HUDEP-2 (cell line): ENCODE results near the gene ANKFY1.
"Not testable (repeated sequence)": the region's sequence is repeated elsewhere in the genome, so short reads cannot be mapped to it uniquely, and the experiment has no call there.

Experiments used
- DNase-seq, 76 experiments: peaks; one replicate each; lab custom pipeline; 2025; ENCODE audit not compliant: unreplicated experiment in 76 of 76; lab: John Stamatoyannopoulos, UW

ANKFY1 gene

DNA sequence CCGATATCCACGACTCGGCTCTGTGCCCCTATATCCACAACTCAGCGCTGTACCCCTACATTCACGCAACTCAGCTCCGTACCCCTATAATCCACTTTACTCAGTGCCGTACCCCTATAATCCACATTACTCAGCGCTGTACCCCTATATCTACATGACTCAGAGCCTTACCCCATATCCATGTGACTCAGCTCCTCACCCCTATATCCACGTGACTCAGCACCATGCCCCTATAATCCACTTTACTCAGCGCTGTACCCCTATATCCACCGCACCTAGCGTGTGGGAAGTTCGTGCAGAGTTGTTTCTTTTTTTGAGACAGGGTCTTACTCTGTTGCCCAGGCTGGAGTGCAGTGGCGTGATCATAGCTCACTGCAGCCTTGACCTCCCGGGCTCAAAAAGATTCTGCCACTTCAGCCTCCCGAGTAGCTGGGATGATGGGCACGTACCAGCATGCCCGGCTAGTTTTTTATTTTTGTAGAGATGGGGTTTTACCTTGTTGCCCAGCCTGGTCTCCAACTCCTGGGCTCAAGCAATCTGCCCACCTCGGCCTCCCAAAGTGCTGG, 103.4 kb downstream of the ANKFY1 start:
- DNase-seq: no peak

DNA sequence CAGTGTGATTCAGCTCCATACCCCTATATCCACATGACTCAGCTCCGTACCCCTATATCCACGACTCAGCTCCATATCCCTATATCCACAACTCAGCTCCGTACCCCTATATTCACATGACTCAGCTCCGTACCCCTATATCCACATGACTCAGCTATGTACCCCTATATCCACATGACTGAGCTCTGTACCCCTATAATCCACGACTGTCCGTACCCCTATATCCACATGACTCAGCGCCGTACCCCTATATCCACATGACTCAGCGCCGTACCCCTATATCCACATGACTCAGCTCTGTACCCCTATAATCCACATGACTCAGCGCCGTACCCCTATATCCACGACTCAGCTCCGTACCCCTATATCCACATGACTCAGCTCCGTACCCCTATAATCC, 104.0 kb downstream of the ANKFY1 start:
- DNase-seq: no peak

DNA sequence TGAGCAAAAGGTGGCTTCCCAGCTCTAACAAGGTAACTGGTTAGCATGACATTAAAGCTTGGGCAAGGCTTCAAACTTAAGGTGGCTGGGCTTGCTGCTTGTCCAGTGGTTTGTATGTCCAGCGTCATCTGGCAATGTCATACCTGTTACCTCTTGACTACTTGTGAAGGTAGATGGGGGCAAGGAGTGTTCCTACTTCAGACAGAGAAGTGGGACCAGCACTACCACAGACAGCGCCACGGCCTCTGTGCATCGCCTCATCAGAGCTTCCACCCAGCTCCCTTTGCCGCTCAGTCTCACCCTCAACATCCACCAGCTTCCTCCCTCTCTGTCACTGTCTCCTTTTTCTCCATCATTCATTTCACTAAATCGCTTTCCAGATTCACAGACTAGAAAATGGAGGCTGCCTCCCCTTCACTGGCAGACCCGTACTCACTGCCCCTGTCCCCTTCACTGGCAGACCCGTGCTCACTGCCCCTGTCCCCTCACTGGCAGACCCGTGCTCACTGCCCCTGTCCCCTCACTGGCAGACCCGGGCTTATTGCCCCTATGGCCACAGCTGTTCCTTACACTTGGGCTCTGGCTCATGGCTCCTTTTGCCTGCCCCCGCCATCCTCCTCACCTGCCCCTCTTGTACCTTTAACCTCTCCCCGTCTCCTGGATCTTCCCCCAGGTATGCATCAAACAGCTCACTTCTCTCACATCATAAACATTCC, 106.0 kb downstream of the ANKFY1 start:
- no peak for DNase-seq

DNA sequence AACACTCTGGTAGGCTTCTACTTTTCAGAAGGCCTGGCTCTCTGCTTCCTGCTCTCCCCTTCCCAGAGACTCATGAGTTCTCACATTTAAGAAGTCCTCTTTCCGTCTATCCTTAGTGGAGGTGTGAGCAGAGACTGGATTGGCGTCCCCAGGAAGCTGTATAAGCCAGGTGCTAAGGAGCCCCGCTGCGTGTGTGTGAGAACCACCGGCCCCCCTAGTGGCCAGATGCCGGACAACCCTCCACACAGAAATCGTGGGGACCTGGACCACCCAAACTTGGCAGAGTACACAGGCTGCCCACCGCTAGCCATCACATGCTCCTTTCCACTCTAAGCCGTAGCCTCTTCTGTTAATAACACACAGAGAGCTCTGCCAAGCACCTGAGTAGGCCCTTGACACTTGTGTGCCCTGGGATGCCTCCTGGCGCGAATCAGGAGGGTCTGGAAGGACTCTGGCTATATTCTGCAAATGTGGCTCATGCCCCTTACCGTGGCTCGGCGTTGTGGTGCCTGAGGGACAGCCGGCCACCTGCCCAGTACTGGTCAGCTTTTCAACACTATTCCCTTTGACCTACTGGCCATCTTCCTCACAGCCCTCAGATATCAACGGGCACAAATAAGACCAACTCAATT, 106.9 kb downstream of the ANKFY1 start:
- no peak for DNase-seq

DNA sequence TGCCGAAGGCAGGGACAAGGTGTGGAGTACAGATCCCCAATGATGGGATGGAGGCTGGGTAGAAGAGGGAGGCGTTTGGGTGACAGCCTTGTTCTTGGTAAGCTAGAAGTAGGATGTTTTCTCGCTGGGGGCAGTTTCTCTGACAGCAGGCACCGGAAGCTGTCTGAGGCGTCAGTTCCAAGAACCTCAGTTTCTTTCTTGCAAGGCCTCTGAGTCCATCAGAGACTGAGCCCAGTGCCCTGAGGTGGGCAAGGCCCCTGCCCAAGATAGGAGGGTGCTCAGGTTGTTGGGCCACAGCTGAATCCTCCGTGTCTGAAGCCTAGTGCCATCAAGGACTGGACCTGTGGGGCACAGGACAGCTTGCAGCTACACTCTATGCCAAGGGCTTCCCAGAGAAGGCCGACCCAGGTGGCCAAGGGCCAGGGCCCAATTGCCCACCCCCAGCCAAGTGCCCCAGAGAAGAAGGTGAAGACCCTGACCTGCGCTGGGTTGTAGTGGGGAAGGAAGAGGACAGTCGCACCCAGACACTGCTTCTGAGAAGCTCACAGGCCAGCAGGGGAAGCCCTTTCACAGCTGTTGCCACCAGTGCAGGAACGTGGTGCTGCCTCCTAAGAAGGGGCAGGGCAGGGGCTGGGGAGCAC, 107.7 kb downstream of the ANKFY1 start:
- no peak for DNase-seq

DNA sequence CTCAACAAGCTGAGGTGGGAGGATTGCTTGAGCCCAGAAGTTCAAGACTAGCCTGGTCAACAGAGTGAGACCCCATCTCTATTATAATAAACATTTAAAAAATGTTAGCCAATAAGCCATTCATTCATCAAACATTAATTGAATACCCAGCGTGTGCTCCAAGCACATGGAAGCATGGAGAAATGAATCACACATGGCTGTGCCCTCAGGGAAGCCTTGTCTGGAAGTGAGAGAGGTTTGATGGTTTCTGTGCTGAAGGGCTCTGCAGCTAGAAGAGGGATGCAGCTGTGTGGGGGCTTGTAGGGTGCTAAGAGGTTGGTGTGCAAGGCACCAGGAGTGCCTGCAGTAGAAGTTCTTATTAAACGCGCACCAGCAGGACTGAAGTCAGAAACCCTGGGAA, 109.6 kb downstream of the ANKFY1 start:
- DNase-seq: no peak

DNA sequence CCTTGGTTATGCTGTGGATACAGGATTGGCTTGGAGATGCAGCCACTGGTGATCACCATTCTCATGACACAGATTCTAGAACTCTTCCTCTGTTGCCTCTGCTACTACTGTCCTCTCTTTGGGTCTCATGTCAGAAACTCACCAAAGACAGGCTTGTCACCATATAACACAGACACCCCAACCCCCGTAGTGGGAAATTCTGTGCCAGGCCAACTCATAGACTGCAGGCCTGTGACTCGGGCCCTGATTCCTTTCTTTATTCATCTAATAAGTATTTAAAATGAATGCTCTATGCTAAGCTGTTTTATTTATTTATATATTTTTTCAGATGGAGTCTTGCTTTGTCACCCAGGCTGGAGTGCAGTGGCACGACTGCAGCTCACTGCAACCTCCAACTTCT, 111.3 kb downstream of the ANKFY1 start:
- DNase-seq: no peak

DNA sequence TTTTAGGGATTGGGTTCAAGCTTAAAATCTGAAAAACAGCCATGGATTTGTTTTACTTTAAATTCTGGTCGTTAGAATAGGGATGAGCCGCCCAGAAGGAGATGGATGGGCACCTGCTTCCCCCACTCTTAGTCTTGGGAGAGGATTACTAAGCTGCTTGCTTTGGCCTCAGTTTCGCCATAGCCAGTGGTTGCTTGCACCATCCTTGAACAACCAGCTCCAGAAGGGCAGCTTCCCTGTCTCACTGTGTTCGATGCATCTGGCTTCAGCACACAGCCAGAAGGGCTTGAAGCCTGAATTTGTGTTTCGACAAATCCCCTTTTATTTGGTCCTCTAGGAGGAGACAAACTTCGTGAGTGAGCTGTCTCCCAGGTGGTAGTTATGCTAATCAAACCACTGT, 113.7 kb downstream of the ANKFY1 start:
- no peak for DNase-seq

DNA sequence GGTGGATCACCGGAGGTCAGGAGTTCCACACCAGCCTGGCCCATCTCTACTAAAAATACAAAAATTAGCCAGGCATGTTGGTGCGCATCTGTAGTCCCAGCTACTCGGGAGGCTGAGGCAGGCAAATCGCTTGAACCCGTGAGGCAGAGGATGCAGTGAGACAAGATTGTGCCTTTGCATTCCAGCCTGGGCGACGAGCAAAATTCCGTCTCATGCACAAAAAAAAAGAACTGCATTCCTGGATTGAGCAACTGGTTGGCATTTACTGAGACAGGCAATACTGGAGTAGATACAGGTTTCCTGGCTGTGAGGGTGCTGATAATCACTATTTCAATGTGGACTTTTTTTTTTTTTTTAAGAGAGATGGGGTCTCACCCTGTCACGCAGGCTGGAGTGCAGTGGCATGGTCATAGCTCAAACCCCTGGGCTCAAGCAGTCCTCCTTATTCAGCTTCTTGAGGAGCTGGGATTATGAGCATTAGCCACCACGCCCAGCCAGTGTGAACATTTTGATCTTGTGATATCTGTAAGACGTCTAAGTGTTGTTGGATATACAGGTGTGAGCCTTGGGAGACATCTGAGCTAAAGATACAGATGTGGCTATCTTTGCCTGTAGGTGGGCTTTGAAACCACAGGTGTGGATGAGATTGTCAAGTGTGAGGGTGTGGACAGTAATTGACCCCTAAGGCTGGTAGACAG, 115.0 kb downstream of the ANKFY1 start:
- DNase-seq: no peak

DNA sequence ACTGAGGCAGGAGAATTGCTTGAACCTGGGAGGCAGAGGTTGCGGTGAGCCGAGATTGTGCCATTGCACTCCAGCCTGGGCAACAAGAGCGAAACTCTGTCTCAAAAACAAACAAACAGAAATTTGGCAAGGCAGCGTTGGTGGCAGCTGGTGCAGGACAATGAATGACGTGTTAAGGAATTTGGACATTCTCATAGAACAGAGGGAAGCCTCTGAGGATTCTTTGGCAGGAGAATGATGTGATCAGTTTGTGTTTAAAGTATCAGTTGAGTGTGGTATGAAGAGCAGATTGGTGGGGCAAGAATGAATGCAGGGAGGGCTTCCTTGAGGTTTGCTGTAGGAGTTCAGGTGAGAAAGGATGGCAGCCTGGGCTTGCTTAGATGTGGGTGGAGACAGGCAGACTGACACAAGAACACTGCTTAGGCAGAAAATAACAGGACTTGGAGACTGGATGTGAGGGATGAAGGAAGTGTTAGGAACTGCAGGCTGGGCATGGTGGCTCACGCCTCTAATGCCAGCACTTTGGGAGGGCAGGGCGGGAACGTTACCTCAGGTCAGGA, 115.9 kb downstream of the ANKFY1 start:
- DNase-seq: no peak

DNA sequence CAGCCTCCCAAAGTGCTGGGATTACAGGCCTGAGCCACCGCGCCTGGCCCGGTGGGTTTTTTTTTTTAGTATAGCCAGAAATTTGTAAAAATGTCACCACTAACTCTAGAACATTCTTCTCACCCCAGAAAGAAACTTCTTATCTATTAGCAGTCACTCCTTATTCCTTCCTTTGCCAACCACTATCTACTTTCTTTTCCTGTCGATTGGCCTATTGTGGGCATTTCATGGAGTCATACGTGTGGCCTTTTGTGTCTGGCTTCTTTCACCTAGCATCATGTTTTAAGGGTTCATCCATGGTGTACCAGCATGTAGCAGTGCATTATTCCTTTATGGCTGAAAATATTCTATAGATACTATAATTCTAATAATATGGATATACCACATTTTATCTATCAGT, 117.1 kb downstream of the ANKFY1 start:
- DNase-seq: no peak

DNA sequence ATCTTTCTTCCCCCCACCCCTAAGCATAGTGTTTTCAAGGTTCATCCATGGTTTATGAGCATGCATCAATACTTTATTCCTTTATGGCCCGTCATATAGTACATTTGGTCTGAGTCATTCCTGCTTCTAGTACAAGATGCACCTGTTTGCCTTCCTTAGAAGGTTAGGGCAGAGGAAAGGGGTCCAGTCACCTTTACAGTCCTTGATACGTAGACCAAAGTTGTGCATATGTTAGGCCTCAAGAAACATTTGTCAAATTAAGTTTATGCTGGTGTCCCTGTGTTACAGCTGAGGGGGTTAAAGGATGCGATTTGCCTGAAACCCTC, 119.4 kb downstream of the ANKFY1 start:
- DNase-seq: no peak

DNA sequence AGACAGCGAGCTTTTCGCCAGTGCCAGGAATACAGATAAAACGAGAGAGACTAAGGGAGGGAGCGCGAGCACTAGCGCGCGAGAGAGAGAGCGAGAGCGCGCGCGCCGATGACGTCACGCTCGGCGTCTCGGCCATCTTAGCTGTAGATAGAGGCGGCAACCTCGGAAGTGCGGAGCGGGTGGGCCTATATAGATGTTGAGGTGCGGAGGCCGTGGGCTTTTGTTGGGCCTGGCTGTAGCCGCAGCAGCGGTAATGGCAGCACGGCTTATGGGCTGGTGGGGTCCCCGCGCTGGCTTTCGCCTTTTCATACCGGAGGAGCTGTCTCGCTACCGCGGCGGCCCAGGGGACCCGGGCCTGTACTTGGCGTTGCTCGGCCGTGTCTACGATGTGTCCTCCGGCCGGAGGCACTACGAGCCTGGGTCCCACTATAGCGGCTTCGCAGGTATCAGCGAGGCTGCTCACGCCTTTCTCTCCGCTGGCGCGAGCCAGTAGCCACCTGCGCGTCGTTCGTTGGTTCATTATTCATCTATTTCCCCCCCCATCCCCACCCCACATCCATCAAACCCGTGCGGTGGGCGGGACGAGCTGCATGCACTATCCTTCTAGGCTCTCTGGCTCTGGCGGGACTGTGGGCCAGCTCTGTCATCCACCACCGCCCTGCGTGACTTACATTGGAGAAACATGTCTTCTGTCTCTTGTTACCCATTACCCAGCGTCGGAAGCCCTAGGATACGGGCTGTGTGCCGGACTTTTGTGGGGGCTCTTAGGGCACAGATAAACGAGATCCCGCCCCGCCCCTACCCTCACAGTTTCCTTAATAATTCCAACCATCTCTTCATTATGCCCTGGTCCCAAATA, 120.0 kb downstream of the ANKFY1 start:
- DNase-seq: peak in 74 of 76 experiments; percentile 38 to 86 (median 74)

DNA sequence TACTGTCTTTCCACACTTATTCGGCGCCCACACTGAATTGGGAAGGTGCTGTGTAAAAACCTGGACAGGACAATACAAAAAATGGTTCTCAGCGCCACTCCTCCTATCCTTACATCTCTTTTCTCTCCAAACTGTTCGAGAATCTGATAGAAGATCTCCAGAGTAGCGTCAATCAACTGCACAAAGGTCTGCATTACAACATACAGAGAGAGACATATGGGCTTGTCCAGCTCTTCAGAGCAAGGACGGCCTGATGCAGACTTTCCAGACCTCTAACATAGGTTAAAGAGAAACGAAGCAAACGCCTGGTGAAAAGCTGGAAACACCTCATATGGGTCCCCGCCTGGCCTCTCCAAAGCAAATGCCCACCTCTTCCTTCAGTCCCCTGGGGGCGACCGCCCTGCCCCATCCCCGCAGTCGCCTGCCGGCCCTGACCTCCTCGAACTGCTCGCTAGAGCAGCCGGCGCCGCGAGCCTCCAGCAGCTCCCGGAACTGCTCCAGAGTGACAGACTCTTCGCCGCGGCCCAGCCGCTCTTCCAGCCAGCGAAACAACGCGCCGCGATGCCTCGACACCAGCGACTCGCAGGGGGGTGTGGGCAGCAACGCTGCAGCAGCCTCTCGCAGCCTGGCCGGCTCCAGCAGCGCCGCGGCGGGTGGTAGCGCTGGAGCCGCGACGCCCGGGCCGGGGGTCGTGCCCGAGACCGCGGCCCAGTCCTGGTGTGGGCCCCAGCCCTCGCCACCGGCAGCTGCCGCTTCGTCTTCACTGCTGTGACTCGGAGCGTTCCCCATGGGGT, 121.5 kb downstream of the ANKFY1 start:
- peak in 6 of 76 experiments; percentile 6 to 37 (median 24) for DNase-seq

DNA sequence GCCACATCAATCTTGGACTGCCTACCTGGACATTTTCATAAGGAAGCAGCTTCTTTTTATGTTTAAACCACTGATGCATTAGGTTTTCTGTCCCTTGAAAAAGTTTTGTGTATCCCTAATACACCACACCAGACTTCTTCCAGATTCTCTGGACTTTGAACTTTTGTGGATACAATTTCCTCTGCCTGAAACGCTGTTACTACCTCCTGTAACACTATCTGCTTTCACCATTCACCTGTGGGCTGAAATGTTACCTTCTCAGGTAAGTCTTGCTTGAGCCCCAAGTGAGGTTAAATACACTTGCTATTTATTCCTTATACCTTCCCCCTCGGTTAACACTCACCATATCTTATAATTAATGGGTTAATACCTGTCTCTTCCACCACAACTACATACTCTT, 123.7 kb downstream of the ANKFY1 start:
- no peak for DNase-seq

DNA sequence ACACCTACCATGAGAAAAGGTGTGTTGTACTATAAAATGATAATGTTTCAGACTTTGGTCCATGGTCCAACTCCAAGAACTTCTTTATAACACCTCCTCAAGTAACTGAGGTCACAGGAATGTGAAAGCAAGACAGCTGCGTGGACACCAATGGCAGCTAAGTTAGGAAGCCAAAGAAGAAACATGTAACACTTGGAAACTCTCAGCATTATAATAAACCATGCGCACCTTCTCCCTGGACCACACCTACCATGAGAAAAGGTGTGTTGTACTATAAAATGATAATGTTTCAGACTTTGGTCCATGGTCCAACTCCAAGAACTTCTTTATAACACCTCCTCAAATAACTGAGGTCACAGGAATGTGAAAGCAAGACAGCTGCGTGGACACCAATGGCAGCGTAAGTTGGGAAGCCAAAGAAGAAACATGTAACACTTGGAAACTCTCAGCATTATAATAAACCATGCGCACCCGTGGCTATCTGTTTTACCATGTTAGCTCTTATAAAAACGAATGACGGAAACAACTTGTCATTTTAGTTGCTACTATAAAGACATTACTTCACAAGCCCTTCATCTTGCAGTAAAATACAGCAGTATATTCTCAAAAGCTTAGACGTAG, 124.8 kb downstream of the ANKFY1 start:
- DNase-seq: not testable (repeated sequence)

DNA sequence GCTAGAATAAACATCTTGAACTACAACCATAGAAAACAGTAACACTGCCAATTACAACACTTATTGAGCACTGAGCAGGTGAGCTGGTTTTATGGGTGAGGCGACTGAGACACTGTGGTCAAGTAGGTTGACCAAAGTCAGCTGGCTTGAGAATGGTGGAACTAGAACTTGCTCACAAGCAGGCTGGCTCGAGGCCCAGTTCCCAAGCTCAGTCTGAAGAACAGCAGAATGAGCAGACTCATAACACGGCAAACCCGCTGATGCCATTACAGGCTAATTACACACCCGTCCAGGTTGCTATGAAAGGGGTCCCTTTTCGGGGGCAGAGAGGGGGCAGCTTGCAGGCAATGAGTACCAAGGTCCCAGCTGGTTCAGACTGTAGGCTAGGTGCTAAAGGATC, 127.4 kb downstream of the ANKFY1 start:
- DNase-seq: no peak

DNA sequence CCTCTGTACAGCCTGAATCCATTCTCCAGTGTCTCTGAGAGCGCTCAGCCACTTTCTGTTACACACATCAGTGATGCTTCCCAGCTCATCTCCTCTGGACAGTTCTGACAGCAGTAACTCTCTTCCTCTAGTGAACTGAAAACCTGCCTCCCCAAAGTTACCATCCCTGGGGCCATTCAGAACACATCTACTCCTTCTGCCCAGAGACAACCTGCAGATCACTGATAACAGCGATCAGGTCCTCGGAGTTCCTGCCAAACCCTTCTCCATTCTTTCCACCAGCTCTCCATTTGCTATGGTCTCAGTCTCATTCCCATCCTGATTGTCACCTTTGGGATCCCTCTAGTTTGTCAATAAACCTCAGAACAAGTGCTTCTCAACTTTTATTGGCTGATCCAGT, 128.3 kb downstream of the ANKFY1 start:
- DNase-seq: peak in 16 of 76 experiments; percentile 2 to 35 (median 12)

DNA sequence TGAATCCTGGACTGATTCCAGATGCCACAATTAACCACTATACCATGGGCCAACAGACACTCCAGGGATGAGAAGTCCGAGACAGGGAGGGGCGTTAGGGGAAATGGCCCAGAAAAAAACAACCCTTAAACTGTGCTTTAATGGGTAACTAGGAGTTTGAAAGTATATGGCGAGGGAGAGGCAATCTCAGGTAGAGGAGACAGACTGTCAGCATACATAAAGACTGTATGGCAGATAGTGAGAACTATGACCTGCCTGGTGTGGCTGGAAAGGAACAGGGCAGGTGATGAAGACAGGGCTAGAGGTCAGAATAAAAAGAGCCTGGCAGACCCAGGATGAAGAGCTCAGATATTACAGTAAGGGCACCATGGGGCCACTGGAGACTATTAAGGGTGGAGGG, 129.1 kb downstream of the ANKFY1 start:
- DNase-seq: no peak
